Neutrophil (primary cell): ENCODE data around the gene GABBR2.

ENCODE experiments used
- H3K27ac ChIP-seq: fragments of 200-600 bp; sonication (generic); 2 replicates; pipeline ENCODE4 v1.5.1; 2016; ENCODE audit warnings: mild to moderate bottlenecking, moderate library complexity
- H3K27me3 ChIP-seq: fragments of 200-600 bp; sonication (generic); 2 replicates; pipeline ENCODE4 v1.6.0; 2016; ENCODE audit warnings: mild to moderate bottlenecking
- H3K36me3 ChIP-seq: fragments of 200-600 bp; sonication (generic); 2 replicates; pipeline ENCODE4 v1.5.1; 2017
- H3K4me1 ChIP-seq, 2 experiments: fragments of 200-600 bp in 1 of 2; sonication (generic) in 1 of 2; 1 replicate in 1 of 2; 2 replicates in 1 of 2; pipeline versions ENCODE4 v1.5.1 to v1.6.1; 2013 to 2016; ENCODE audit warnings: low read depth in 1 of 2, low read length in 1 of 2, mild to moderate bottlenecking in 1 of 2, moderate library complexity in 1 of 2; ENCODE audit not compliant: control insufficient read depth in 1 of 2, insufficient read depth in 1 of 2
- H3K4me3 ChIP-seq, 2 experiments: fragments of 200-600 bp in 1 of 2; sonication (generic) in 1 of 2; 1 replicate in 1 of 2; 2 replicates in 1 of 2; pipeline ENCODE4 v1.5.1; 2013 to 2016; ENCODE audit warnings: low read depth in 1 of 2, low read length in 1 of 2, mild to moderate bottlenecking in 1 of 2, moderate library complexity in 1 of 2
- H3K9me3 ChIP-seq: fragments of 200-600 bp; sonication (generic); 2 replicates; pipeline ENCODE4 v1.5.1; 2016
- TF ChIP-seq, protein P1 (sequence below): fragments of 200-600 bp; sonication (generic); IDR thresholded peaks from 2 replicates; pipeline ENCODE4 v1.5.1; 2016; ENCODE audit warnings: antibody characterized with exemption

The GABBR2 gene

DNA sequence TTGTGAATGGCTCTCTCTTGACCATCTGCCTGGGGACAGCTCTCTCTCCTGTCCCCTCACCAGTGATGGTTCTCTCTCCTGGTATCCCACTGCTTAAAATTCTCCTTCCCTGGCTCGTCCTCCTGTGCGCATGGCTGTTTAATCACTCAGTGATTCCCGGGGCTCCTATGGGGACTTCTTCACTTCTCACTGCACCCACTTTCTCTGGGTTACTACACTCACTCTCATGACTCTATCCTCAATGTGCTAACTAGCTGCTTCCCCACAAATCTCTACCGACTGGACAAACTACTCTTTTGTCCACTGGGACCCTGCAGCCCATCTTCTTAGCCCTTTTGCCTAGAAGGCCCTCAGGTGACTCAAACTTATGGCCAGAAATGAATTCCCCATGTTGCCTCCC is 364.2 kb downstream of the GABBR2 start:
- TF ChIP-seq, protein P1, sequence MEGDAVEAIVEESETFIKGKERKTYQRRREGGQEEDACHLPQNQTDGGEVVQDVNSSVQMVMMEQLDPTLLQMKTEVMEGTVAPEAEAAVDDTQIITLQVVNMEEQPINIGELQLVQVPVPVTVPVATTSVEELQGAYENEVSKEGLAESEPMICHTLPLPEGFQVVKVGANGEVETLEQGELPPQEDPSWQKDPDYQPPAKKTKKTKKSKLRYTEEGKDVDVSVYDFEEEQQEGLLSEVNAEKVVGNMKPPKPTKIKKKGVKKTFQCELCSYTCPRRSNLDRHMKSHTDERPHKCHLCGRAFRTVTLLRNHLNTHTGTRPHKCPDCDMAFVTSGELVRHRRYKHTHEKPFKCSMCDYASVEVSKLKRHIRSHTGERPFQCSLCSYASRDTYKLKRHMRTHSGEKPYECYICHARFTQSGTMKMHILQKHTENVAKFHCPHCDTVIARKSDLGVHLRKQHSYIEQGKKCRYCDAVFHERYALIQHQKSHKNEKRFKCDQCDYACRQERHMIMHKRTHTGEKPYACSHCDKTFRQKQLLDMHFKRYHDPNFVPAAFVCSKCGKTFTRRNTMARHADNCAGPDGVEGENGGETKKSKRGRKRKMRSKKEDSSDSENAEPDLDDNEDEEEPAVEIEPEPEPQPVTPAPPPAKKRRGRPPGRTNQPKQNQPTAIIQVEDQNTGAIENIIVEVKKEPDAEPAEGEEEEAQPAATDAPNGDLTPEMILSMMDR, result no peak
- Histone ChIP-seq H3K27ac (no peak overlapping the region), H3K27me3 (peaks cover 75% of the 10 kb centered on the region), H3K9me3 (no peaks in the 10 kb centered on the region), H3K4me3 (no peak overlapping the region), H3K36me3 (no peaks in the 10 kb centered on the region), H3K4me1 (no peaks in the 10 kb centered on the region)

DNA sequence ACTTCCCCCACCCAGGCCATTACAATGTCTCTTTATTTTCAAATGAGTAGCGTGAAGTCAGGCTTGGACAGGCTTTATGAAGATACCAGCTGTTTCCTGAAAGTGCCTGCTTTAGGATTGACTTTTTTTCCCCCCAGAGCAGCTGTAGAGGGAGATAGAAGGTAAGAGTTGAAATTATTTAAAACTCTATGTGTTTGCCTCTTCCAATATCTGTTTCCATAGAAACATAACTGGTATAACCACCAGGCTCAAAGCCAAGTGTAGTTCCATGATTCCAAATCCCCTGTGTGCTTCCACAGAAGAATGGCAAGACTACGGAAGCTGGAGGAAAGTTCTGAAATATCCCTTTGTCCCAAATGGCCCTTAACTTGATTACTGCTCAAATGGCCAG is 365.9 kb downstream of the GABBR2 start:
- no peaks in the 10 kb centered on the region for H3K36me3 ChIP-seq
- H3K9me3 ChIP-seq, result no peaks in the 10 kb centered on the region
- peaks cover 78% of the 10 kb centered on the region for H3K27me3 ChIP-seq
- no peak overlapping the region for H3K27ac ChIP-seq
- H3K4me3 ChIP-seq, result no peak overlapping the region
- TF ChIP-seq, protein P1, result no peak
- H3K4me1 ChIP-seq, result no peaks in the 10 kb centered on the region

DNA sequence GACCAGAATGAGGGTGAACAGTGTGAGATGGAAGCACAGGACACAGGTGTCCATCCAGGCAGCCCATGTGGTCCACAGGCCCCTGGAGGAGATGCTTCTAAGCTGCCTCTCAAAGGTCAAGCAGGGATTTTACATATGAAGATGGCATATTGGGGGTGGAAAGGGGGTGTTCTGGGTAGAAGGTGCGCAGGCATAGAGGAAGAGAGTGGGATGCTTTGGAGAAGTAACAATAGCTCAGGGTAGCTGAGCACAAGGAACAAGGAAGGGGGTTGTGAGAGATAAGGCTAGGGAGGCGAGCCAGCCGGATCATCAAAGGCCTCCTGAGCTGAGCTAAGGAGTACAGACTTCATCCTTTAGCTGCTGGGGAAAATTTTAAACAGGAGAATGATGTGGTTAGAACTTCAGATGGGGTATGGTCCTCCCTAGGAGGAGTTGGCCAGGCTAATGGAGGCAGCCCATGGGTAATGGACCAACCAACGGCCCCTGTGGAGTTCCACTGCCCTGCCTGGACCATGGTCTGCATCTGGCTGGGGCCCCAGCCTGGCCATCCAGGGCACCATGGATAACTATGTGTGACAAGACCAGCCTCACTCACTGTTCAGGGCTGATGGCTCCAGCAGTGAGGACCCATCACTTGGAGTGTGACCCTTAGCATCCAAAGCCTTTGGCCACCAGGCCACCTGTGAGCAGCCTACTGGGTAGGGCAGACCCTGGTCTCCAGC is 366.5 kb downstream of the GABBR2 start:
- Histone ChIP-seq H3K27ac (no peak overlapping the region), H3K9me3 (no peaks in the 10 kb centered on the region), H3K27me3 (peaks cover 73% of the 10 kb centered on the region), H3K4me3 (no peak overlapping the region), H3K36me3 (no peaks in the 10 kb centered on the region), H3K4me1 (no peaks in the 10 kb centered on the region)
- TF ChIP-seq, protein P1, result no peak

DNA sequence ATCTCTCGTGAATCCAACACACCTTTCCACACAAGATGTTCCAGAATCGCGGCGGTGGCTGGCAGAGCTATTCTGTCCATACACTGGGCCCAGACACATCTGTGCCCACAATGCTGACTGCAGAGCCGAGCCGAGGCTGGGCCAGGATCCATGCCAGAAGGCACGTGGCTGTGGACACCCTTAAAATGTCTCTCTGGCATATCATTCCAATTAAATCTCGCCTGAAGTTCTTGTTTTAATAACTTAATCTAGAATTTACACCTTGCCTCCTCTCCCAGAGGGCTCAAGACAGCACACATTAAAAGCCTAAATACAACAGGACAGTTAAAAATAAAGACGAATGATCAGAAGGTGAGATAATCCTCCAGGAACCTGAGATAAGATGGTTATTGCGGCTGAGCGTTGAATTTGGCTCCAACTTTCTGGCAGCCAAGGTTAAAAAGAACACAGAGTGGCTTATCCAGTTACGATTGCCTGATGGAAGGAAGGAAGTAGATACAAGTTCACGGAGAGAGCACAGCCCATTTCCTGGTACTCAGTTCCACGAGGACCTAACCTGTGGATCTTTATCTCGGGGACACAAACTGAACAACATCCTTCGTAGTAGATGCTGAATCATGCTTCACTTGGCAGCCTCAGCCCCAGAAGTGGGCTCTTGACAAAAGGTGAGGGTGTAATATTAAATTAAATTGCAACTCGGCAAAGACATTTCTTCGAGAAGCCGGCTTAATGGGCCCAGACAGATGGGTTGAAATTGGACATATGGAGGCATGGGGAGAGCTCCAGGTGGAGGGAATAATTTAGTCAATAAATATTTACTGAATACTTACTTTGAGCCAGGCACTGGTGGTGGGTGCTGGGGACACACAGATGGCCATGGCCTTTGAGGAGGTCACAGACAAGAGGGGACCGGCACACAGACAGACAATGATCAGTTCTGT is 367.3 kb downstream of the GABBR2 start:
- TF ChIP-seq, protein P1, result no peak

DNA sequence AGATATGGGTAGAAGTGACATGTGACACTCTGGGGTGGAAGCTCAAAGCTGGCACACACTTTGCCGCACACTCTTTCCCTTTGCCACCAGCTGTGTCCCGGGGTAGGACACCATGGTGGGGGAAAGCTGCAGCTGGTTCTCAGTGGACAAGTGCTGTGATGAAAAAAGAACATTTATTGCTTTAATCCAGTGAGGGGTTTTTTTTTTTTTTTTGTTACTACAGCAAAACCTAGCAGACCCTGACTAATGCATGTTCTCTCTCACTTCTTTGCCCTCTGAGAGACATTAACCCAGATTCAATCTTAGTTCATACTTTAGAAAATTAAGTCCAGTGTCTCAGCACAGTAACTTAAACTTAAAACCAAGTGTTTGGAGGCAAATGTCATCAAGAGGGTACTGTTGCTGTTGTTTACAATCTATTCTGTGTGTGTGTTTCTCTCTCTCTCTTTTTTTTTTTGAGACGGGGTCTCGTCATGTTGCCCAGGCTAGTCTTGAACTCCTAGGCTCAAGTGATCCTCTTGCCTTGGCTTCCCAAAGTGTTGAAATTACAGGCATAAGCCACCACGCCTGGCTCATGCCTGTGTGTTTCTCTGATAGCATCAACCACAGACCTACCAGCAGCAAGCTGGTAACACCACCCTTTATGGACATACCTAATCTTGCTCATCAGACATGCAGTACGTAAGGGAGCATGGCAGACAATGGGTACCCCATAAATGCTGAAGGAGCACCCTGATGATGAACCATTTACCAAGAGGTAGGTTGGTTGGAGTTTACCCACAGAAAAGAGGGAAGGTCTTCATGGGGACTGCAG is 368.5 kb downstream of the GABBR2 start:
- TF ChIP-seq, protein P1, result no peak
- Histone ChIP-seq H3K27me3 (peaks cover 52% of the 10 kb centered on the region), H3K4me3 (no peak overlapping the region), H3K36me3 (no peaks in the 10 kb centered on the region), H3K4me1 (no peaks in the 10 kb centered on the region), H3K9me3 (no peaks in the 10 kb centered on the region), H3K27ac (no peak overlapping the region)

More for the DNA sequence above, 367.3 kb downstream of the GABBR2 start:
- peaks cover 65% of the 10 kb centered on the region for H3K27me3 ChIP-seq
- H3K4me1 ChIP-seq, result no peaks in the 10 kb centered on the region
- no peaks in the 10 kb centered on the region for H3K9me3 ChIP-seq
- no peaks in the 10 kb centered on the region for H3K36me3 ChIP-seq
- no peak overlapping the region for H3K27ac ChIP-seq
- no peak overlapping the region for H3K4me3 ChIP-seq
